IPS DF 6.9 (cell line): ENCODE measurements around the gene WDR64.

Experiments used
- DNase-seq: peaks from one replicate; pipeline ENCODE4 v3.0.0-alpha.2; 2013; ENCODE audit warnings: low read depth, low spot score
- H3K27ac ChIP-seq: one replicate; pipeline ENCODE4 v1.5.1; 2013; ENCODE audit warnings: low read length, control low read depth
- H3K27me3 ChIP-seq: 2 replicates; pipeline ENCODE4 v1.6.1; 2013; ENCODE audit warnings: mild to moderate bottlenecking, low read length; ENCODE audit not compliant: control insufficient read depth, insufficient read depth
- H3K36me3 ChIP-seq: 2 replicates; pipeline ENCODE4 v1.6.1; 2013; ENCODE audit warnings: low read length; ENCODE audit not compliant: control insufficient read depth, insufficient read depth
- H3K4me1 ChIP-seq: 2 replicates; pipeline ENCODE4 v1.6.1; 2013; ENCODE audit warnings: low read length; ENCODE audit not compliant: control insufficient read depth, insufficient read depth
- H3K4me3 ChIP-seq: 2 replicates; pipeline ENCODE4 v1.5.1; 2013; ENCODE audit warnings: mild to moderate bottlenecking, low read length
- H3K9me3 ChIP-seq: 2 replicates; pipeline ENCODE4 v1.6.1; 2013; ENCODE audit warnings: low read length, inconsistent platforms; ENCODE audit not compliant: control insufficient read depth, insufficient read depth
- WGBS: extraction: QIAGEN DNeasy Blood & Tissue Kit; methylation state at CpG from one replicate; pipeline ENCODE4 v1.1.7; 2013; ENCODE audit warnings: mixed read lengths, missing lambda C conversion rate; ENCODE audit not compliant: insufficient read length, insufficient coverage; 5-methylcytosine and 5-hydroxymethylcytosine counted together

The WDR64 gene

GRCh38 chr1:241767737-241768136 is 115.7 kb downstream of the WDR64 start:
- no peaks in the 10 kb centered on the region for H3K27me3 ChIP-seq
- H3K27ac ChIP-seq = no peak overlapping the region
- WGBS = no CpG with 5 or more reads among the region's 2 CpGs
- H3K4me1 ChIP-seq = no peaks in the 10 kb centered on the region
- no peak for DNase-seq
- H3K36me3 ChIP-seq = no peaks in the 10 kb centered on the region
- no peaks in the 10 kb centered on the region for H3K9me3 ChIP-seq
- H3K4me3 ChIP-seq = no peak overlapping the region

GRCh38 chr1:241770115-241770514 is 118.0 kb downstream of the WDR64 start:
- Histone ChIP-seq H3K36me3 (no peaks in the 10 kb centered on the region), H3K27ac (no peak overlapping the region), H3K9me3 (no peaks in the 10 kb centered on the region), H3K4me1 (no peaks in the 10 kb centered on the region), H3K4me3 (no peak overlapping the region), H3K27me3 (no peaks in the 10 kb centered on the region)
- no peak for DNase-seq
- WGBS = no CpG with 5 or more reads among the region's 1 CpG

DNA sequence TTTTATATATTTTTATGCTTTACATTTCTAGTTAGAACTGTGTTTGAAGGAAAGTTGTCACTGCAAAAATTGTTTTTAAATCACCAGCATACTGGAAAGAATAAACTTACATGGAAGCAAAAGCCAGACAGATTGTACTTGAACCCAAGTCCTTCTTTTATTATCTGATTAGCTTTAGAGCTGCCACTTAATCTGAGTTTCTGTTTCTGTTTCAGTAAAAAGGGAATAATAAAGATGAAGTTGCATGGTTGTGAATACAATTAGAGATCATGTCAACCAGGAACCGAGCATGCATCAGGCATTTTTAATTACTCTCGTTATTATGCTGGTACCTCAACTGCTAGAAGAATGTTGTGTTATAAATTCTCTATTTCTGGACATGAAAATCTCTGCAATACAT is 119.0 kb downstream of the WDR64 start:
- no peaks in the 10 kb centered on the region for H3K27me3 ChIP-seq
- H3K4me1 ChIP-seq = no peaks in the 10 kb centered on the region
- H3K4me3 ChIP-seq = no peak overlapping the region
- no peaks in the 10 kb centered on the region for H3K9me3 ChIP-seq
- no CpG with 5 or more reads among the region's 2 CpGs for WGBS
- H3K27ac ChIP-seq = no peak overlapping the region
- H3K36me3 ChIP-seq = no peaks in the 10 kb centered on the region
- no peak for DNase-seq

- Histone ChIP-seq H3K36me3 (no peaks in the 10 kb centered on the region), H3K27me3 (no peaks in the 10 kb centered on the region), H3K27ac (no peak overlapping the region), H3K4me1 (no peaks in the 10 kb centered on the region), H3K9me3 (no peaks in the 10 kb centered on the region), H3K4me3 (no peak overlapping the region)
- WGBS = no CpG with 5 or more reads among the region's 4 CpGs
- no peak for DNase-seq
Observed at GRCh38 chr1:241772932-241773500, 120.9 kb downstream of the WDR64 start.

- no peaks in the 10 kb centered on the region for H3K4me1 ChIP-seq
- H3K27me3 ChIP-seq = no peaks in the 10 kb centered on the region
- no peak overlapping the region for H3K27ac ChIP-seq
- no peak overlapping the region for H3K4me3 ChIP-seq
- no peaks in the 10 kb centered on the region for H3K9me3 ChIP-seq
- DNase-seq = no peak
- WGBS = no CpG with 5 or more reads among the region's 4 CpGs
- no peaks in the 10 kb centered on the region for H3K36me3 ChIP-seq
Observed at GRCh38 chr1:241773991-241774390, 121.9 kb downstream of the WDR64 start.

- H3K36me3 ChIP-seq = no peaks in the 10 kb centered on the region
Observed at GRCh38 chr1:241775021-241775420, 122.9 kb downstream of the WDR64 start.

DNA sequence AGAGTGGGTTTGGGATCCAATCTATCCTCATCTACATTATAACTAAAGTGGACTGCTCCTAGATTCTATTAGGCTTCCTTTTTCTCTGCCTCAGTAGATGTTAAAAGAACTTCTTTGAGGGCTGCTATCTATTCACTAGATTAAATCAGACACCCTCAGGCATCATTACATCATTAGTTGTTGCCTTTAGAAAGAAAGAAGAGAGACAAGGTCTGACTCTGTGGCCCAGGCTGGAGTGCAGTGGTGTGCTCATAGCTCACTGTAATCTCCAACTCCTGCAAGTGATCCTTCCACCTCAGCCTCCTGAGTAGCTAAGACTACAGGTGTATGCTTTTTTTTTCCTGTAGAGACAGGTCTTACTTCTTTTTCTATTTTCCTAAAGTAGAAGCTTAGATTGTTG is 124.8 kb downstream of the WDR64 start:
- no peak overlapping the region for H3K4me3 ChIP-seq
- no peaks in the 10 kb centered on the region for H3K9me3 ChIP-seq
- no peak for DNase-seq
- H3K4me1 ChIP-seq = no peaks in the 10 kb centered on the region
- H3K27ac ChIP-seq = no peak overlapping the region
- no peaks in the 10 kb centered on the region for H3K27me3 ChIP-seq
- no peaks in the 10 kb centered on the region for H3K36me3 ChIP-seq

More at GRCh38 chr1:241775021-241775420, 122.9 kb downstream of the WDR64 start:
- Histone ChIP-seq H3K9me3 (no peaks in the 10 kb centered on the region), H3K27me3 (no peaks in the 10 kb centered on the region), H3K27ac (no peak overlapping the region), H3K4me3 (no peak overlapping the region), H3K4me1 (no peaks in the 10 kb centered on the region)
- no CpG with 5 or more reads among the region's 2 CpGs for WGBS
- DNase-seq = no peak

- Histone ChIP-seq H3K27me3 (no peaks in the 10 kb centered on the region), H3K9me3 (no peaks in the 10 kb centered on the region), H3K4me3 (no peak overlapping the region), H3K4me1 (no peaks in the 10 kb centered on the region), H3K27ac (no peak overlapping the region), H3K36me3 (no peaks in the 10 kb centered on the region)
- WGBS = no CpG with 5 or more reads among the region's 1 CpG
- DNase-seq = no peak
Observed at GRCh38 chr1:241778117-241778516, 126.0 kb downstream of the WDR64 start.

DNA sequence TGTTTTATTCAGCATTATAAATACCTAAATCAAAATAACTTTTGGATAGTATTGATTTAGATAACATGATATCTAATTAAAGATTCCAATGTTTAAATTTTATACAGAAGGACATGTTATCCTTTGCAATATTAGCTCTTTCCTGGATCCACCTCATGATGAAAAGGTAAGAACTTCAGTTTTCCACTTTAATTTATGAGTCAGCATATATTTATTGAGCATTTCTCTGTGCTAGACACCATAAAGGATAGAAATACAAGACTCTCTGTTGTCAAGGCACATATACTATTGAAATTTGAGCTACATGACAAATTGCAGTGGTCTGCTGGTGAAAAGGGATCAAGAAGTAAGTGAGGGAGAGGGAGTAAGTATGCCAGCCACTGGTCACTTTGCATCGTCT is 127.8 kb downstream of the WDR64 start:
- Histone ChIP-seq H3K4me1 (no peaks in the 10 kb centered on the region), H3K27ac (no peak overlapping the region), H3K4me3 (no peak overlapping the region), H3K36me3 (no peaks in the 10 kb centered on the region), H3K27me3 (no peaks in the 10 kb centered on the region), H3K9me3 (no peaks in the 10 kb centered on the region)
- no CpG with 5 or more reads among the region's 1 CpG for WGBS
- no peak for DNase-seq

- no peak for DNase-seq
- Histone ChIP-seq H3K4me3 (no peak overlapping the region), H3K27me3 (no peaks in the 10 kb centered on the region), H3K36me3 (no peaks in the 10 kb centered on the region), H3K4me1 (no peaks in the 10 kb centered on the region), H3K9me3 (no peaks in the 10 kb centered on the region), H3K27ac (no peak overlapping the region)
- no CpG with 5 or more reads among the region's 4 CpGs for WGBS
Observed at GRCh38 chr1:241782396-241782795, 130.3 kb downstream of the WDR64 start.

- WGBS = no CpG with 5 or more reads among the region's 4 CpGs
- H3K9me3 ChIP-seq = no peaks in the 10 kb centered on the region
- no peaks in the 10 kb centered on the region for H3K27me3 ChIP-seq
- no peaks in the 10 kb centered on the region for H3K36me3 ChIP-seq
- H3K4me1 ChIP-seq = no peaks in the 10 kb centered on the region
- no peak overlapping the region for H3K4me3 ChIP-seq
- no peak overlapping the region for H3K27ac ChIP-seq
- DNase-seq = no peak
Observed at GRCh38 chr1:241787691-241788090, 135.6 kb downstream of the WDR64 start.
